Neural progenitor cell (in vitro differentiated cells): ENCODE results near the gene RASA1. TPM values are rescaled to one million over a fixed set of nuclear protein-coding genes. Genes with fewer than 3 reads are reported as not detected.

Experiments used
- DNase-seq: peaks from one replicate; pipeline ENCODE4 v3.0.0-alpha.2; 2016; ENCODE audit warnings: low spot score
- H2AFZ ChIP-seq: fragments of 200-600 bp; sonication (generic); replicated peaks from 2 replicates; pipeline ENCODE4 v1.6.1; 2016; ENCODE audit warnings: antibody characterized with exemption
- H3F3A ChIP-seq: fragments of 200-600 bp; sonication (generic); 2 replicates; pipeline ENCODE4 v1.6.1; 2016; ENCODE audit warnings: antibody characterized with exemption, low read depth
- H3K27ac ChIP-seq: fragments of 200-600 bp; sonication (generic); 2 replicates; pipeline ENCODE4 v1.5.1; 2016; ENCODE audit warnings: mild to moderate bottlenecking
- H3K27me3 ChIP-seq: fragments of 200-600 bp; sonication (generic); 2 replicates; pipeline ENCODE4 v1.6.1; 2016; ENCODE audit warnings: mild to moderate bottlenecking, moderate library complexity
- H3K36me3 ChIP-seq: fragments of 200-600 bp; sonication (generic); 2 replicates; pipeline ENCODE4 v1.5.1; 2016
- H3K4me1 ChIP-seq: fragments of 200-600 bp; sonication (generic); 2 replicates; pipeline ENCODE4 v1.6.1; 2016; ENCODE audit warnings: mixed run types
- H3K4me2 ChIP-seq: fragments of 200-600 bp; sonication (generic); 2 replicates; pipeline ENCODE4 v1.6.1; 2016
- H3K4me3 ChIP-seq: fragments of 200-600 bp; sonication (generic); 2 replicates; pipeline ENCODE4 v1.5.1; 2016
- H3K79me2 ChIP-seq: fragments of 200-600 bp; sonication (generic); 2 replicates; pipeline ENCODE4 v1.6.1; 2016; ENCODE audit warnings: low read depth
- H3K9ac ChIP-seq: fragments of 200-600 bp; sonication (generic); 2 replicates; pipeline ENCODE4 v1.6.1; 2016
- H3K9me3 ChIP-seq: fragments of 200-600 bp; sonication (generic); 2 replicates; pipeline ENCODE4 v1.5.1; 2016; ENCODE audit warnings: low read depth
- H4K20me1 ChIP-seq: fragments of 200-600 bp; sonication (generic); 2 replicates; pipeline ENCODE4 v1.6.1; 2016; ENCODE audit warnings: low read depth
- H3K27ac Mint-ChIP-seq: 3 replicates; pipeline ENCODE4 v1.8.0; 2021; ENCODE audit warnings: mixed read lengths
- H3K27me3 Mint-ChIP-seq: 2 replicates; pipeline ENCODE4 v1.8.0; 2022; ENCODE audit warnings: low read depth, mild to moderate bottlenecking, inconsistent platforms, moderate library complexity, mixed read lengths; ENCODE audit not compliant: insufficient read depth
- H3K36me3 Mint-ChIP-seq: 3 replicates; pipeline ENCODE4 v1.8.0; 2021; ENCODE audit warnings: mixed read lengths
- H3K4me1 Mint-ChIP-seq: 3 replicates; pipeline ENCODE4 v1.8.0; 2021; ENCODE audit warnings: mixed read lengths
- H3K4me3 Mint-ChIP-seq: 3 replicates; pipeline ENCODE4 v1.8.0; 2021; ENCODE audit warnings: mild to moderate bottlenecking, moderate library complexity, mixed read lengths
- H3K9me3 Mint-ChIP-seq: 3 replicates; pipeline ENCODE4 v1.8.0; 2020; ENCODE audit warnings: mixed read lengths
- EZH2 ChIP-seq: fragments of 200-600 bp; sonication (generic); IDR thresholded peaks from 2 replicates; pipeline ENCODE4 v1.6.1; 2017; ENCODE audit warnings: antibody characterized with exemption, mild to moderate bottlenecking, moderate library complexity
- EZH2phosphoT487 ChIP-seq: fragments of 200-600 bp; sonication (generic); IDR thresholded peaks from 2 replicates; pipeline ENCODE4 v1.6.1; 2017; ENCODE audit warnings: antibody characterized with exemption
- total RNA-seq: library from RNA; depleted of rRNA; stranded (reverse); fragments of >200 nt; gene quantifications from 2 replicates; pipeline ENCODE4 v1.2.3, GENCODE V29; 2015; ENCODE audit warnings: low replicate concordance
- TF ChIP-seq, protein P1 (sequence below): fragments of 200-600 bp; sonication (generic); IDR thresholded peaks from 2 replicates; pipeline ENCODE4 v1.5.1; 2017; ENCODE audit warnings: antibody characterized with exemption, mild to moderate bottlenecking

The RASA1 gene
- total RNA-seq, 1 donor from 2014 or later, result 60.9 TPM

- H3K9me3 Mint-ChIP-seq, result no peaks in the 10 kb centered on the region
- no peak overlapping the region for H3K4me3 Mint-ChIP-seq
- no peaks in the 10 kb centered on the region for H3K27me3 Mint-ChIP-seq
- TF ChIP-seq EZH2phosphoT487 (no peak), EZH2 (no peak)
- TF ChIP-seq, protein P1, sequence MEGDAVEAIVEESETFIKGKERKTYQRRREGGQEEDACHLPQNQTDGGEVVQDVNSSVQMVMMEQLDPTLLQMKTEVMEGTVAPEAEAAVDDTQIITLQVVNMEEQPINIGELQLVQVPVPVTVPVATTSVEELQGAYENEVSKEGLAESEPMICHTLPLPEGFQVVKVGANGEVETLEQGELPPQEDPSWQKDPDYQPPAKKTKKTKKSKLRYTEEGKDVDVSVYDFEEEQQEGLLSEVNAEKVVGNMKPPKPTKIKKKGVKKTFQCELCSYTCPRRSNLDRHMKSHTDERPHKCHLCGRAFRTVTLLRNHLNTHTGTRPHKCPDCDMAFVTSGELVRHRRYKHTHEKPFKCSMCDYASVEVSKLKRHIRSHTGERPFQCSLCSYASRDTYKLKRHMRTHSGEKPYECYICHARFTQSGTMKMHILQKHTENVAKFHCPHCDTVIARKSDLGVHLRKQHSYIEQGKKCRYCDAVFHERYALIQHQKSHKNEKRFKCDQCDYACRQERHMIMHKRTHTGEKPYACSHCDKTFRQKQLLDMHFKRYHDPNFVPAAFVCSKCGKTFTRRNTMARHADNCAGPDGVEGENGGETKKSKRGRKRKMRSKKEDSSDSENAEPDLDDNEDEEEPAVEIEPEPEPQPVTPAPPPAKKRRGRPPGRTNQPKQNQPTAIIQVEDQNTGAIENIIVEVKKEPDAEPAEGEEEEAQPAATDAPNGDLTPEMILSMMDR, result no peak
- H3K9me3 ChIP-seq, result no peaks in the 10 kb centered on the region
- H3K27me3 ChIP-seq, result no peaks in the 10 kb centered on the region
- no peaks in the 10 kb centered on the region for H3K79me2 ChIP-seq
- H2AFZ ChIP-seq, result no peak overlapping the region
- H3K4me1 Mint-ChIP-seq, result no peaks in the 10 kb centered on the region
- H3K36me3 Mint-ChIP-seq, result peaks cover 6% of the 10 kb centered on the region
- no peaks in the 10 kb centered on the region for H3F3A ChIP-seq
- no peak for DNase-seq
- H3K36me3 ChIP-seq, result peaks cover 39% of the 10 kb centered on the region
- H3K4me3 ChIP-seq, result no peak overlapping the region
- no peaks in the 10 kb centered on the region for H4K20me1 ChIP-seq
- H3K4me1 ChIP-seq, result no peaks in the 10 kb centered on the region
- H3K9ac ChIP-seq, result no peak overlapping the region
- no peak overlapping the region for H3K27ac ChIP-seq
- H3K4me2 ChIP-seq, result no peak overlapping the region
- no peak overlapping the region for H3K27ac Mint-ChIP-seq
These were observed 114.5 kb downstream of the RASA1 start for GRCh38 chr5:87382224-87382623.

DNA sequence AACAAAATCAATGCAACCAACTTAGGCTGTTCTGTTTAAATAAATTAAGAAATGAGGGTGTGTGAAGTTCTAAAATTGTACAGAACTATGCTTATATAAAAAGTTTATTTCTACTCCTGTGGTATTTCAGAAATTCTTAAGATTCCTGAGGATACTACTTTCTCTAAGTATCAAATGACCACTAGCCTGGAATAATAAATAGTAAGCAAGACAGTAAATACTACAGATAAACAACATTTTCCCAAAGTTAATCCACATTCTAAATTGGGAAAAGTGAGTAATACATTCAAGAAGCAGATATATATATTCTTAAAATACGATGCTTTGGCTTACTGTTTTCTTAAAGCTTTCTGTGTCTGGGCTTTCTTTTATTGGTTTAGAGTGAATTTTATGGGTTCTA lies 115.5 kb downstream of the RASA1 start:
- Histone ChIP-seq H3K4me1 (no peaks in the 10 kb centered on the region), H3K4me3 (no peak overlapping the region), H3K4me2 (no peak overlapping the region), H4K20me1 (no peaks in the 10 kb centered on the region), H3K27ac (no peak overlapping the region), H3K9me3 (no peaks in the 10 kb centered on the region), H3K9ac (no peak overlapping the region), H3K79me2 (no peaks in the 10 kb centered on the region), H2AFZ (no peak overlapping the region), H3K27me3 (no peaks in the 10 kb centered on the region), H3F3A (no peaks in the 10 kb centered on the region), H3K36me3 (peaks cover 38% of the 10 kb centered on the region)
- H3K9me3 Mint-ChIP-seq, result no peaks in the 10 kb centered on the region
- no peak overlapping the region for H3K27ac Mint-ChIP-seq
- no peak for DNase-seq
- no peaks in the 10 kb centered on the region for H3K4me1 Mint-ChIP-seq
- H3K4me3 Mint-ChIP-seq, result no peak overlapping the region
- H3K36me3 Mint-ChIP-seq, result peaks cover 6% of the 10 kb centered on the region
- TF ChIP-seq, protein P1, result no peak
- TF ChIP-seq EZH2, result no peak
- TF ChIP-seq EZH2phosphoT487, result no peak
- H3K27me3 Mint-ChIP-seq, result no peaks in the 10 kb centered on the region

DNA sequence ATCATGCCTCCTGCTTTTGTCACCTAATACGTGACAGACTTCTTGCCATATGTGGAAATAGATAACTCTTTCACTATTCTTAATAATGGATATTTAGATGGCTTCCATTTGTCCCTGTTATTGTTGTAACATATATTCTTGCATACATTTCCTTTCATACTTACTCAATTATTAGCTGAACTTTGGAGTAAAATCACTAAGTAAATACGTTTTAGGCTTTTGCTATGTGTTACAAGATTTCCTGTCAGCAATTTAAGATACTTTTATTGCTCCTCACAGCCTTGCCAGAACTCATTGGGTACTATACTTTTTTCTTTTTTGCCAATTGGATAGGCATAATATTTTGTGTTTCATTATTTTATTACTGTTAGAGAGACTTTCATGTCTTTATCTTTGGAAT lies 118.1 kb downstream of the RASA1 start:
- Mint-ChIP-seq H3K4me1 (no peaks in the 10 kb centered on the region), H3K27ac (no peak overlapping the region), H3K9me3 (no peaks in the 10 kb centered on the region), H3K27me3 (no peaks in the 10 kb centered on the region), H3K4me3 (no peak overlapping the region), H3K36me3 (peaks cover 20% of the 10 kb centered on the region)
- Histone ChIP-seq H3K79me2 (no peaks in the 10 kb centered on the region), H3K9ac (no peak overlapping the region), H3K9me3 (no peaks in the 10 kb centered on the region), H4K20me1 (no peaks in the 10 kb centered on the region), H3K4me3 (no peak overlapping the region), H3K27me3 (no peaks in the 10 kb centered on the region), H3K4me1 (no peaks in the 10 kb centered on the region), H3K27ac (no peak overlapping the region), H3K4me2 (no peak overlapping the region), H3K36me3 (peaks cover 52% of the 10 kb centered on the region), H3F3A (peaks cover 5% of the 10 kb centered on the region), H2AFZ (no peak overlapping the region)
- TF ChIP-seq EZH2phosphoT487, result no peak
- TF ChIP-seq EZH2, result no peak
- TF ChIP-seq, protein P1, result no peak
- DNase-seq, result no peak

GRCh38 chr5:87388129-87388528 lies 120.4 kb downstream of the RASA1 start:
- no peak for DNase-seq
- H3K4me3 Mint-ChIP-seq, result no peak overlapping the region
- Histone ChIP-seq H3K9me3 (no peaks in the 10 kb centered on the region), H2AFZ (no peak overlapping the region), H3K27me3 (no peaks in the 10 kb centered on the region), H4K20me1 (no peaks in the 10 kb centered on the region), H3K4me1 (no peaks in the 10 kb centered on the region), H3K36me3 (peaks cover 70% of the 10 kb centered on the region), H3K9ac (no peak overlapping the region), H3K79me2 (no peaks in the 10 kb centered on the region), H3K4me3 (no peak overlapping the region), H3K4me2 (no peak overlapping the region), H3K27ac (no peak overlapping the region), H3F3A (peaks cover 17% of the 10 kb centered on the region)
- no peaks in the 10 kb centered on the region for H3K4me1 Mint-ChIP-seq
- no peaks in the 10 kb centered on the region for H3K27me3 Mint-ChIP-seq
- H3K9me3 Mint-ChIP-seq, result no peaks in the 10 kb centered on the region
- no peak overlapping the region for H3K27ac Mint-ChIP-seq
- H3K36me3 Mint-ChIP-seq, result peaks cover 27% of the 10 kb centered on the region
- TF ChIP-seq EZH2phosphoT487, result no peak
- TF ChIP-seq, protein P1, result no peak
